NCI-H2196 (cell line): Measurements from ENCODE around the gene PLCH1.

Source experiments
- DNase-seq: peaks from one replicate; lab custom pipeline; 2025; ENCODE audit not compliant: unreplicated experiment; lab: John Stamatoyannopoulos, UW

PLCH1 gene

GRCh38 chr3:155388417-155388816 is 356.5 kb downstream of the PLCH1 start:
- DNase-seq = no peak

- DNase-seq = peak; percentile 20
These were observed 357.3 kb downstream of the PLCH1 start for GRCh38 chr3:155387571-155387970.

GRCh38 chr3:155386919-155387318 is 358.0 kb downstream of the PLCH1 start:
- DNase-seq = no peak

- no peak for DNase-seq
These were observed 358.8 kb downstream of the PLCH1 start for GRCh38 chr3:155385896-155386625.

DNA sequence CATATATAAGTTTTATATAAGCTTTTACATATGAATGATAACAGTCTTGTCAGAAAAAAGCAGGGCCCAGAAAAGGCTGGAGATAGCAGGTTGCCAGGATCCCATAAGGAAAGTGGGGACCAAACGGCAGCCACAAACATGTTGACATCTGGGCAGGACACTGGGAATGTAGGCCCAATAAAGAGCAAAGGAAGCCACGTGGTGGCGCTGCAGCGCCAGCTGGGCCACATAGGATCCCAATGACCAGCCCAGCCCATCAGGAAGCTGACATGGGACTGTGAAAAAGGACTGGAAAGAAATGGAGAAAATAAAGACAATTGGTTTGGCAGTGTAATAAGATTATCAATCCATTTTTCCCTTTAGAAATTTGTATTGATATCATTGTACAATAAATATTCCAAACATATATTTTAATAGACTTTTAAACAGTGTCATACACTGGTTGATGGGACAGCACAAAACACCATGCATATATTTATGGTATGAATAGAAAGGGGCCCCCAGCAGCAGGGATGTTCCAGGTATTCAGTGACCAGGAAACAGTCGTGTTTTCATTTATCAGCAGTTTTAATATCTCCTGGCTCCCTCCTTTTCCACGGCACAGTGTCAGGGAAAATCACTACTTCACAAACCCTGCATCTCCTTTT is 362.4 kb downstream of the PLCH1 start:
- DNase-seq = peak; percentile 85

DNA sequence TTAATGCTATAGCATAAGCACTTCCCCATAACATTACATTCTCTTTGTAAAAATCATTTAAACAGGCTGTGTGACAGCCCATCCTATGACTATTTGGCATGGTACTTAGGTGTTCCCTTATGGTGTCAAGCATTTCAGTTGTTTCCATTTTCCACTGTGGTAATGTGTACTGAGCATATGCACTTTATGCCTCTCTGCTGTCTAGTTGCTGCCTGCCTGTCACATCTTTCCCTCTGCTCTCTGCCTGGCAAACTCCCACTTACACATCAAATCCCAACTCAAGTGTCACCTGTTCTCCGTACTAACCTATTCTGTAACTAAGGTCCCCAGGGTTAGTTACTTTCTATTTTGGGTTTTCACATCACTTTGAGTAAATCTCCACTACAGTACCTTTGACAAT is 367.0 kb downstream of the PLCH1 start:
- no peak for DNase-seq

- no peak for DNase-seq
These were observed 367.8 kb downstream of the PLCH1 start for GRCh38 chr3:155377071-155377470.

- DNase-seq = no peak
These were observed 372.6 kb downstream of the PLCH1 start for GRCh38 chr3:155372281-155372680.

GRCh38 chr3:155370764-155371503 is 373.9 kb downstream of the PLCH1 start:
- no peak for DNase-seq

DNA sequence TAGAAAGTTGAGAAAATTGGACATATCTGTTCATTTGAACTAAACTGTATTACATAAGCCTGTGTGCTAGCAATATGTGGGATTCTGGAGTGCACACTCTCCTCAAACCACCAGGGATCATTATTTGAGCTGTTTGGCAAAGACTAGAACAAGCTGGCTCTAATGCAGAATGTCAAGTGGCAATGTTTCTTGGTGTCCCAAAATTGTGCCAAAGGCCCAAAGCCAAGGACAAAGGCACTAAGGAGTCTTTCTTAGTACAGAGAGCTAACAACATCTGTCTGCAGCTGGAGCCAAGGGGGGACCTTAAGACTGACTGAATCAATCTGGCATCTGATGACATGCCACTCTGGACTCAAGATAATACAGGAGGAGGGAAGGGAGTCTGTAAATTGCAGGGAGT is 374.7 kb downstream of the PLCH1 start:
- no peak for DNase-seq

DNA sequence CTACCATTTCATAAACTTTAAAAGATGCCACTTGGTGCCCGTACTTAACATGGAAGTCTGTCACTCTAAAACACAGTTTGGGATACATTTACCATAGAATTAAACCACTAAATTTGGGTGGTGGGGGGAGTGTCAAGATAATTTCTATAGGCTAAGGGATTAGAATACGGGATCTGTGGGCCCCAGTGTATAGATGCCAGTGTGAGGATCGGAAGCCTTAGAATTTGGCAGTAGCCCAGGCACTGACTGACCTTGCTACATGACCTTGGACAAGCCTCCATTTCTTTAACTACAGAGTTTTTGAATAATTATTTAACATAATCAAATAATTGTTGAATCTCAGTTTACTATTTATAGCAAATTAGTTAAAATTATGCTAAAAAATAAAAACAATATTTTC is 375.1 kb downstream of the PLCH1 start:
- DNase-seq = no peak

GRCh38 chr3:155369244-155369643 is 375.6 kb downstream of the PLCH1 start:
- DNase-seq = no peak

GRCh38 chr3:155368786-155369185 is 376.1 kb downstream of the PLCH1 start:
- DNase-seq = no peak

DNA sequence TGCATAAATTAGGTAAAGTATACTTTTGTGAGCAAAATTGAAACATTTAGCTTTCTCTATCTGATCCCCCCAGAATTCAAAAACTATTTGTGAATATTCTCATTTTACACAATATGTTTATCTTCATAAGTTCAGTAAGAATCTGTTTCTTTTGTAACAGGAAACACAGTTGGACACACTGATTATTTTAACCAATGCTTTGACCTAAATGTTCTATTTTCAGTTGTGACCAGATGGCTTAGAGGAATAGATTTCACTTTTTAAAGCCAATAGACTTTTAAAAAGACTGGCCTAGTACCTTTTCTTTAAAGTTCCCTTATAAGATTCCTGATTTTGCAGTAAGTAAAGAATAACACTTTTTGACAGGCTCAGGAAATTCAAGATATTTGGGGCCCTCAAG is 377.4 kb downstream of the PLCH1 start:
- no peak for DNase-seq

DNA sequence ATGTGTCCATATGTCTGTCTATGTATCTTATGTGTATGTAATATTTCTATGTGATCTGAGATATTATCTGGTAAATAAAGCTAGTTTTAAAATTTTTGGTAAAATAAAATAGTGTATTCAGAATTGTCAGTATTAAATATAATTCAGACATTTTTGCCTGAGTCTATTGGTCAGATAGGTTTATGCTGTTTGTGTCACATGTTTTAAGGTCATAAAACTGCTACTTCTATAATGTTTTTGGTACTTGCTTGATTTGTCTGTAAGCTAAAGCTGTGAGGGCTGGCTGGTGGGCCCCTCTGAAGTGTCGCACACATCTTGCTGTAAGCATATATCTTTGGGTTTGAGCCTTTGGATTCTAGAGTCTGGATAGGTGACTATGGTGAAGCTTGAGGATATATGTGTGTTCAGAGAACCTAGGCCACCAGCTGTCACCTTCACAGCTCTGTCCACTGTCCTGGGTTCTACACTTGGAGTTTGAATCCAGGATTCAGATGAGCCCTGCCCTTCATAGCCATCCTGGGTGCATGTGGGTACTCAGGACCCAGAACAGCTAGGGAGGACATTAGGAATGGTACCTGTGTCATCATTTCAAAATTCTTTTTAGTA is 379.6 kb downstream of the PLCH1 start:
- no peak for DNase-seq

- no peak for DNase-seq
These were observed 380.4 kb downstream of the PLCH1 start for GRCh38 chr3:155364492-155364891.

GRCh38 chr3:155363690-155364070 is 381.2 kb downstream of the PLCH1 start:
- DNase-seq = no peak

- DNase-seq = no peak
These were observed 381.8 kb downstream of the PLCH1 start for GRCh38 chr3:155362808-155363689.

DNA sequence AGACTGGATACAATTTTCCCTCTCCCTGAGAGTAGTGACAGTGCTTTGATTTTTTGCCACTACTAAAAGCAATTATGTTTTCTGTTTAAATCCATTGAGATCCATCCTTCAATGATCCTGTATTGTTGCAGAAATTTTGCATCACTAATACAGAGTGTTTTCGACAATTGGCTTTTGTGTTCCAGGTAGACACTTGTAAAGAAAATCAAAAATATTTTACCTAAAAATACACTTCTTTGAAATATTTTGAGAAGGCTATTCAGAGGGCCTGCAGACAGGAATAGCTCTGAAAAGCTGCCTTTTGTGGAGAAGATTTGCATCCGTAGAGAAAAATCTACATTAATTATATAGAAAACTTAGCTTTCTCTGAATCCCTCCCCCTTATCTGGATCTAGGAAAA is 384.6 kb downstream of the PLCH1 start:
- DNase-seq = no peak

DNA sequence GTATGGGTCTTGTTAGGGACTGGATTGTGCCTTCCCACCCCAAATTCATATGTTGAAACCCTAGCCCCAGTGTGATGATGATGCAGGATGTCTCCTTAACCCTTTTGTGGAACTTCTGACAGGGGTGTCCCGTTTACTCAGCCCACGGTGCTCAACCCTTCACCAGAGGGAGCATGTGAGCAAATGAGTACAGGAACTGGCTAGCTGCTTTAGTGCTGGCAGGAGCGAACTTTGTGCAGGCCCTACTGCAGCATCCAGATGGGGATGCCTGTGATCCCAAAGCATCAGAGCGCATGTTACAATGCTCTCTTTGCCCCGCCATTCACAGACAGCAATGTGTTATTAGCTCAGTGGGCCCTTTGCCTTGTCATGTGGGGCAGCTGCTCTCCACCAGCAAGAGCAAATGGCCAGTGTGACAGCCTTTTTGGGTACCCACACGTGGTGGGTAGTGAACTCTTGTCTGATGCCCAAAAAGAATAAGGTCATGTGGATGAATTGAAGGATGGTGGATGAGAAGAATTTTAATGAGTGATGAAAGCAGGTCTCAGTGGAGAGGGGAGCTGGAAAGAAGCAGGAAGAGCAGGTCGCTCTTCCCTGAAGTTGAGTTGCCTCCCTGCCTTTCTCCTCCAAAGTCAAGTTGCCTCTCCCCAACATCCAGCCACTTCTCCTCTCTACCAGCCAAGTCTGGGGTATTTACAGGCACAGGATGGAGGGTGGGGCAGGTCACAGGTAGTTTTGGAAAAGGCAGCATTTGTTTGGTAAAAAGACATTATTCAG is 388.1 kb downstream of the PLCH1 start:
- DNase-seq = no peak
